OCI-LY7 (cell line): ENCODE measurements around the gene NEK11. TPM values are rescaled to one million over a fixed set of nuclear protein-coding genes. Genes with fewer than 3 reads are reported as not detected.

Experiments used
- BruUV-seq: library from RNA; stranded (reverse); fragments of 400-500 nt; replicated peaks from 2 replicates; lab custom pipeline; 2021; lab: Mats Ljungman, UMichigan
- CTCF ChIA-PET: fragments of 300-600 bp; sonication (Branson Sonifier 250); formaldehyde crosslinking; loops from one replicate; lab custom pipeline; 2022; ENCODE audit warnings: antibody characterized with exemption; ENCODE audit not compliant: unreplicated experiment; lab: Charles Lee
- POLR2A ChIA-PET: fragments of 300-600 bp; sonication (Branson Sonifier 250); formaldehyde crosslinking; loops from one replicate; lab custom pipeline; 2022; ENCODE audit warnings: antibody characterized with exemption; lab: Charles Lee
- DNase-seq: peaks from one replicate; pipeline ENCODE4 v3.0.0-alpha.2; 2015; ENCODE audit warnings: low spot score
- H2AFZ ChIP-seq: fragments of 200-600 bp; sonication (generic), shearing (Covaris generic); 2 replicates; pipeline ENCODE4 v1.6.1; 2014; ENCODE audit warnings: mild to moderate bottlenecking, antibody characterized with exemption, low read length, moderate library complexity
- H3K27ac ChIP-seq: fragments of 200-600 bp; sonication (generic); 2 replicates; pipeline ENCODE4 v1.5.1; 2014; ENCODE audit warnings: mixed run types, low read depth, mild to moderate bottlenecking, moderate library complexity, low read length, inconsistent platforms; ENCODE audit not compliant: poor library complexity, severe bottlenecking
- H3K36me3 ChIP-seq: fragments of 200-600 bp; sonication (generic); 2 replicates; pipeline ENCODE4 v1.6.1; 2014; ENCODE audit warnings: mild to moderate bottlenecking, antibody characterized with exemption, low read length, moderate library complexity, mixed read lengths; ENCODE audit not compliant: insufficient read depth
- H3K4me1 ChIP-seq: fragments of 200-600 bp; sonication (generic); 2 replicates; pipeline ENCODE4 v1.5.1; 2014; ENCODE audit warnings: mild to moderate bottlenecking, low read length; ENCODE audit not compliant: insufficient read depth, poor library complexity, severe bottlenecking
- H3K4me2 ChIP-seq: fragments of 200-600 bp; sonication (generic); 2 replicates; pipeline ENCODE4 v1.6.1; 2014; ENCODE audit warnings: mild to moderate bottlenecking, low read length
- H3K4me3 ChIP-seq: fragments of 200-600 bp; sonication (generic); 2 replicates; pipeline ENCODE4 v1.5.1; 2014; ENCODE audit warnings: mild to moderate bottlenecking, low read depth, low read length; ENCODE audit not compliant: poor library complexity, severe bottlenecking
- H3K79me2 ChIP-seq: fragments of 200-600 bp; sonication (generic); 2 replicates; pipeline ENCODE4 v1.6.1; 2016; ENCODE audit warnings: low read depth, mild to moderate bottlenecking, low read length, moderate library complexity, mixed read lengths; ENCODE audit not compliant: insufficient read depth
- H3K9me2 ChIP-seq: fragments of 200-600 bp; sonication (generic); 2 replicates; pipeline ENCODE4 v1.6.1; 2016; ENCODE audit warnings: mild to moderate bottlenecking, low read length, mixed read lengths; ENCODE audit not compliant: insufficient read depth
- H3K9me3 ChIP-seq: fragments of 200-600 bp; sonication (generic); 2 replicates; pipeline ENCODE4 v1.6.1; 2014; ENCODE audit warnings: mild to moderate bottlenecking, mixed run types, low read length, mixed read lengths
- H4K20me1 ChIP-seq: fragments of 200-600 bp; sonication (generic); 2 replicates; pipeline ENCODE4 v1.6.1; 2014; ENCODE audit warnings: mild to moderate bottlenecking, antibody characterized with exemption, low read length, moderate library complexity, mixed read lengths; ENCODE audit not compliant: insufficient read depth
- CTCF ChIP-seq: fragments of 200-600 bp; sonication (generic); conservative IDR thresholded peaks from 2 replicates; pipeline ENCODE4 v1.5.1; 2014; ENCODE audit warnings: mild to moderate bottlenecking, antibody characterized with exemption, low read length, moderate library complexity, mixed read lengths
- EZH2phosphoT487 ChIP-seq: fragments of 200-600 bp; sonication (generic); IDR thresholded peaks from 2 replicates; pipeline ENCODE4 v1.6.1; 2018; ENCODE audit warnings: low read depth, borderline replicate concordance, mild to moderate bottlenecking, mixed run types, antibody characterized with exemption, low read length, moderate library complexity, mixed read lengths
- intact Hi-C: fragments of 100-400 bp; cut with micrococcal nuclease; formaldehyde crosslinking; loops from one replicate; pipeline ENCODE4 v1.10.0; 2022; ENCODE audit not compliant: unreplicated experiment
- total RNA-seq, 2 experiments: library from RNA; depleted of rRNA in 1 of 2; stranded (reverse); fragments of >200 nt in 1 of 2; shearing (Covaris generic) in 1 of 2; gene quantifications; 2 replicates each; pipeline ENCODE4 v1.2.3, GENCODE V29; 2014 to 2022

The NEK11 gene
- total RNA-seq, 2 experiments from 2014 or later: 0.47 to 1.5 TPM

GRCh38 chr3:131107637-131108433 is 81.2 kb downstream of the NEK11 start:
- Histone ChIP-seq H3K4me3 (no peak overlapping the region), H3K36me3 (no peaks in the 10 kb centered on the region), H3K4me2 (no peak overlapping the region), H3K79me2 (no peaks in the 10 kb centered on the region), H3K4me1 (no peaks in the 10 kb centered on the region), H2AFZ (no peak overlapping the region), H4K20me1 (no peaks in the 10 kb centered on the region), H3K9me2 (no peaks in the 10 kb centered on the region), H3K27ac (no peak overlapping the region), H3K9me3 (no peaks in the 10 kb centered on the region)
- TF ChIP-seq CTCF: no peak
- TF ChIP-seq EZH2phosphoT487: no peak
- intact Hi-C loops: no loop called here
- no peak for DNase-seq
- ChIA-PET CTCF (no interaction called here), POLR2A (interaction anchor here (0.6 kb wide), 1 partner anchor 143 kb away, joined by 3 read pairs; no protein-coding TSS in a partner anchor)
- BruUV-seq: no TSS peak

GRCh38 chr3:131109156-131109555 is 82.5 kb downstream of the NEK11 start:
- TF ChIP-seq CTCF: no peak
- no peak for TF ChIP-seq EZH2phosphoT487
- no peak for DNase-seq
- ChIA-PET POLR2A (interaction anchor here (0.6 to 1.0 kb wide), 2 partner anchors 307 to 1666 kb away, joined by 3 read pairs; no protein-coding TSS in a partner anchor), CTCF (no interaction called here)
- H3K9me2 ChIP-seq: no peaks in the 10 kb centered on the region
- H3K4me2 ChIP-seq: no peak overlapping the region
- intact Hi-C loops: no loop called here
- no peaks in the 10 kb centered on the region for H4K20me1 ChIP-seq
- H3K36me3 ChIP-seq: no peaks in the 10 kb centered on the region
- H2AFZ ChIP-seq: no peak overlapping the region
- H3K4me3 ChIP-seq: no peak overlapping the region
- BruUV-seq: no TSS peak
- no peak overlapping the region for H3K27ac ChIP-seq
- H3K4me1 ChIP-seq: no peaks in the 10 kb centered on the region
- H3K9me3 ChIP-seq: no peaks in the 10 kb centered on the region
- H3K79me2 ChIP-seq: no peaks in the 10 kb centered on the region

GRCh38 chr3:131110087-131110486 is 83.4 kb downstream of the NEK11 start:
- Histone ChIP-seq H3K9me3 (no peaks in the 10 kb centered on the region), H3K9me2 (no peaks in the 10 kb centered on the region), H3K4me3 (no peak overlapping the region), H4K20me1 (no peaks in the 10 kb centered on the region), H3K79me2 (no peaks in the 10 kb centered on the region), H3K27ac (no peak overlapping the region), H2AFZ (no peak overlapping the region), H3K4me1 (no peaks in the 10 kb centered on the region), H3K4me2 (no peak overlapping the region), H3K36me3 (no peaks in the 10 kb centered on the region)
- no peak for DNase-seq
- intact Hi-C loops: no loop called here
- POLR2A ChIA-PET: interaction anchor here (1.0 to 1.6 kb wide), 2 partner anchors 11 to 307 kb away, joined by 3 read pairs; no protein-coding TSS in a partner anchor
- TF ChIP-seq EZH2phosphoT487 (no peak), CTCF (no peak)
- BruUV-seq: no TSS peak
- CTCF ChIA-PET: no interaction called here
